Measurements from ENCODE around the gene GINS1. TPM values are rescaled to one million over a fixed set of nuclear protein-coding genes. Genes with fewer than 3 reads are reported as not detected.

GINS1 gene
- total and polyA plus RNA-seq, 8 donors: 1.0 to 9.4 (median 2.8) TPM; not detected in 1

- no peak for DNase-seq
- Histone ChIP-seq H3K27me3 (no peaks in the 10 kb centered on the region), H3K4me1 (no peaks in the 10 kb centered on the region), H3K4me3 (no peak overlapping the region), H3K36me3 (peaks cover 0 to 9% (median 0%) of the 10 kb centered on the region in 4 donors), H3K27ac (no peak overlapping the region), H3K9me3 (no peaks in the 10 kb centered on the region)
- TF ChIP-seq EP300 (IDR thresholded peaks at IDR 0.05) (no peak), POLR2A (IDR thresholded peaks at IDR 0.05) (no peak), POLR2AphosphoS5 (IDR thresholded peaks at IDR 0.05) (no peak)
- TF ChIP-seq, protein P1, sequence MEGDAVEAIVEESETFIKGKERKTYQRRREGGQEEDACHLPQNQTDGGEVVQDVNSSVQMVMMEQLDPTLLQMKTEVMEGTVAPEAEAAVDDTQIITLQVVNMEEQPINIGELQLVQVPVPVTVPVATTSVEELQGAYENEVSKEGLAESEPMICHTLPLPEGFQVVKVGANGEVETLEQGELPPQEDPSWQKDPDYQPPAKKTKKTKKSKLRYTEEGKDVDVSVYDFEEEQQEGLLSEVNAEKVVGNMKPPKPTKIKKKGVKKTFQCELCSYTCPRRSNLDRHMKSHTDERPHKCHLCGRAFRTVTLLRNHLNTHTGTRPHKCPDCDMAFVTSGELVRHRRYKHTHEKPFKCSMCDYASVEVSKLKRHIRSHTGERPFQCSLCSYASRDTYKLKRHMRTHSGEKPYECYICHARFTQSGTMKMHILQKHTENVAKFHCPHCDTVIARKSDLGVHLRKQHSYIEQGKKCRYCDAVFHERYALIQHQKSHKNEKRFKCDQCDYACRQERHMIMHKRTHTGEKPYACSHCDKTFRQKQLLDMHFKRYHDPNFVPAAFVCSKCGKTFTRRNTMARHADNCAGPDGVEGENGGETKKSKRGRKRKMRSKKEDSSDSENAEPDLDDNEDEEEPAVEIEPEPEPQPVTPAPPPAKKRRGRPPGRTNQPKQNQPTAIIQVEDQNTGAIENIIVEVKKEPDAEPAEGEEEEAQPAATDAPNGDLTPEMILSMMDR (IDR thresholded peaks at IDR 0.05): no peak
- intact Hi-C loops (cut with DNase I; ENCODE audit: low total_unique reads): no loop called here
Measured at GRCh38 chr20:25421102-25421501, 13.6 kb downstream of the GINS1 start.

DNA sequence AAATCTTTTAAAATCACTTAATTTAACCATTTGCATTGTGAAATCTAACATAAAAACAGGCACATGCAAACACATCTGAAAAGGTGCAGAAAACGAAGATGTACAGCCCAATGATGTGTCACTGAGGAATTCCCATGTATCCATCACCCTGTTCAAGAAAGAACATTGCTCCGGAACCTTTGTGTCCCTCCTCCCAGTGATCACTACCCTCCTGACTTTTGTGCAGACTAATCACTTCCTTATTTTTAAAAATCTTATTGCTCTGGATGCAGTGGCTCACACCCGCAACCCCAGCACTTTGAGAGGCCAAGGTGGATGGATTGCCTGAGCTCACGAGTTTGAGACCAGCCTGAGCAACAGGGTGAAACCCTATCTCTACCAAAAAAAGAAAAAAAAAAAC, 14.6 kb downstream of the GINS1 start:
- intact Hi-C loops (cut with DNase I; ENCODE audit: low total_unique reads): no loop called here
- DNase-seq: no peak
- WGBS, 5 donors: 82 to 86% (median 84%) methylated on average over 4 of the region's 4 CpGs
- Histone ChIP-seq H3K36me3 (peaks cover 0 to 15% (median 0%) of the 10 kb centered on the region in 4 donors), H3K27me3 (no peaks in the 10 kb centered on the region), H3K27ac (no peak overlapping the region), H3K4me1 (no peaks in the 10 kb centered on the region), H3K4me3 (no peak overlapping the region), H3K9me3 (no peaks in the 10 kb centered on the region)
- TF ChIP-seq POLR2A (IDR thresholded peaks at IDR 0.05) (no peak), EP300 (IDR thresholded peaks at IDR 0.05) (no peak), POLR2AphosphoS5 (IDR thresholded peaks at IDR 0.05) (no peak)
- TF ChIP-seq, protein P1 (IDR thresholded peaks at IDR 0.05): no peak

GRCh38 chr20:25424536-25424935, 17.1 kb downstream of the GINS1 start:
- DNase-seq: no peak
- H3K36me3 ChIP-seq: peaks cover 0 to 9% (median 0%) of the 10 kb centered on the region in 4 donors
- H3K27me3 ChIP-seq: no peaks in the 10 kb centered on the region
- H3K4me1 ChIP-seq: no peaks in the 10 kb centered on the region
- TF ChIP-seq POLR2A (IDR thresholded peaks at IDR 0.05): no peak
- no peak for TF ChIP-seq POLR2AphosphoS5 (IDR thresholded peaks at IDR 0.05)
- TF ChIP-seq, protein P1 (IDR thresholded peaks at IDR 0.05): no peak
- TF ChIP-seq EP300 (IDR thresholded peaks at IDR 0.05): no peak
- no peak overlapping the region for H3K4me3 ChIP-seq
- intact Hi-C loops (cut with DNase I; ENCODE audit: low total_unique reads): no loop called here
- no peaks in the 10 kb centered on the region for H3K9me3 ChIP-seq
- H3K27ac ChIP-seq: no peak overlapping the region
- WGBS, 5 donors: 89 to 93% (median 91%) methylated on average over 3 of the region's 3 CpGs

DNA sequence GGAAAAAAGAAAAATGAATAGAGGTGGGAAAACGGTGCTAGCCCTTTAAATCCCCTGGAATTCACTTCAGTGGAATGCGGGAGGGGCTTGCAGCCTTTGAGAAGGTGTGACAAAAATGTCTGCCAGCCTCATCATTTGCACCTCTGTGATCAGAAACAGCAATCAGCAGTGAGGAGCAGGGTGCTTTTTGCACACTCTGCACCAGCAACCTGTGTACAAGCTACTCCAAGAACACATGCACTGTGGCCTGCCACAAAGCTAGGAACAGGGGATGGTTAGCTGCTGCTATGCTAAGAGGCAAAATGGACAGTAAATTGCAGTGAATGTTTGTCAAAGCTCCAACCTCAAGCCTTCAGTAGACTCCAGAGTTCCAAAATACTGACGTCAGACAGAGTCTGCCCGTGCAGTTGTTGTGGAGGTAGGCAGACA, 29.7 kb downstream of the GINS1 start:
- WGBS, 5 donors: 52 to 61% (median 59%) methylated on average over 4 of the region's 4 CpGs
- Histone ChIP-seq H3K4me1 (no peaks in the 10 kb centered on the region), H3K36me3 (no peaks in the 10 kb centered on the region), H3K4me3 (no peak overlapping the region), H3K27me3 (no peaks in the 10 kb centered on the region), H3K9me3 (no peaks in the 10 kb centered on the region), H3K27ac (no peak overlapping the region)
- TF ChIP-seq POLR2AphosphoS5 (IDR thresholded peaks at IDR 0.05) (no peak), EP300 (IDR thresholded peaks at IDR 0.05) (no peak), POLR2A (IDR thresholded peaks at IDR 0.05) (no peak)
- TF ChIP-seq, protein P1 (IDR thresholded peaks at IDR 0.05): no peak
- intact Hi-C loops (cut with DNase I; ENCODE audit: low total_unique reads): no loop called here
- DNase-seq: no peak

Measured in stomach (tissue), 9 donors.